CD14-positive monocyte (primary cell): ENCODE measurements around the gene CYP4B1. TPM values are rescaled to one million over a fixed set of nuclear protein-coding genes. Genes with fewer than 3 reads are reported as not detected.

ENCODE experiments used
- DNase-seq, 3 donors: peaks; one replicate each; pipeline ENCODE4 v3.0.0-alpha.2; 2011 to 2022
- H2AFZ ChIP-seq: 2 replicates; pipeline ENCODE4 v1.6.0; 2012; ENCODE audit warnings: mild to moderate bottlenecking, low read depth, low read length, inconsistent platforms; ENCODE audit not compliant: insufficient read depth, poor library complexity, severe bottlenecking
- H3K27ac ChIP-seq, 2 donors: 1 replicate in 1 of 2; 2 replicates in 1 of 2; pipeline ENCODE4 v1.5.1; 2012 to 2013; ENCODE audit warnings: low read length in 2 of 2, control low read depth in 1 of 2, inconsistent platforms in 1 of 2, low read depth in 1 of 2, mild to moderate bottlenecking in 1 of 2
- H3K27me3 ChIP-seq, 2 donors: one replicate each; pipeline versions ENCODE4 v1.6.0 to v1.6.1; 2011 to 2013; ENCODE audit warnings: low read length in 2 of 2; ENCODE audit not compliant: control insufficient read depth in 2 of 2, insufficient read depth in 2 of 2
- H3K36me3 ChIP-seq, 2 donors: replicated peaks in 1 of 2; 1 replicate in 1 of 2; 2 replicates in 1 of 2; pipeline versions ENCODE4 v1.5.1 to v1.6.1; 2012 to 2013; ENCODE audit warnings: low read length in 2 of 2, control low read depth in 1 of 2, inconsistent platforms in 1 of 2, mild to moderate bottlenecking in 1 of 2; ENCODE audit not compliant: insufficient read depth in 2 of 2, control insufficient read depth in 1 of 2
- H3K4me1 ChIP-seq, 2 donors: 1 replicate in 1 of 2; 2 replicates in 1 of 2; pipeline versions ENCODE4 v1.5.1 to v1.6.1; 2012 to 2013; ENCODE audit warnings: low read length in 2 of 2, control low read depth in 1 of 2, inconsistent platforms in 1 of 2, mild to moderate bottlenecking in 1 of 2, moderate library complexity in 1 of 2; ENCODE audit not compliant: insufficient read depth in 2 of 2, control insufficient read depth in 1 of 2
- H3K4me2 ChIP-seq: replicated peaks from 2 replicates; pipeline ENCODE3; 2012; ENCODE audit warnings: low read length, moderate library complexity, mild to moderate bottlenecking; ENCODE audit not compliant: poor library complexity, severe bottlenecking; ENCODE audit errors: extremely low read depth
- H3K4me3 ChIP-seq, 3 experiments: fragments of 200-600 bp in 1 of 3; sonication (generic) in 1 of 3; replicated peaks in 1 of 3; 1 replicate in 2 of 3; 2 replicates in 1 of 3; pipeline ENCODE4 v1.5.1; 2011 to 2013; ENCODE audit warnings: low read length in 3 of 3, mild to moderate bottlenecking in 3 of 3, control low read depth in 2 of 3, low read depth in 2 of 3, inconsistent platforms in 1 of 3, moderate library complexity in 1 of 3
- H3K79me2 ChIP-seq: 2 replicates; pipeline ENCODE4 v1.6.0; 2012; ENCODE audit warnings: mild to moderate bottlenecking, control low read depth, inconsistent platforms, low read length, moderate library complexity; ENCODE audit not compliant: insufficient read depth
- H3K9ac ChIP-seq: 2 replicates; pipeline ENCODE4 v1.6.0; 2017; ENCODE audit warnings: low read length, mild to moderate bottlenecking; ENCODE audit not compliant: insufficient read depth, poor library complexity, severe bottlenecking
- H3K9me3 ChIP-seq, 2 donors: replicated peaks in 1 of 2; 1 replicate in 1 of 2; 2 replicates in 1 of 2; pipeline versions ENCODE4 v1.5.1 to v1.6.1; 2012 to 2013; ENCODE audit warnings: low read length in 2 of 2, control low read depth in 1 of 2; ENCODE audit not compliant: control insufficient read depth in 1 of 2, insufficient read depth in 1 of 2
- H4K20me1 ChIP-seq: 2 replicates; pipeline ENCODE4 v1.6.0; 2012; ENCODE audit warnings: mild to moderate bottlenecking, low read length, control low read depth, moderate library complexity; ENCODE audit not compliant: insufficient read depth
- H3K27ac Mint-ChIP-seq, 7 donors: one replicate each; pipeline ENCODE4 v1.8.0; 2020; ENCODE audit warnings: mild to moderate bottlenecking in 7 of 7, mixed read lengths in 7 of 7, moderate library complexity in 6 of 7, inconsistent platforms in 2 of 7
- H3K27me3 Mint-ChIP-seq, 3 donors: one replicate each; pipeline ENCODE4 v1.8.0; 2021 to 2022; ENCODE audit warnings: low read depth in 3 of 3, mild to moderate bottlenecking in 3 of 3, mixed read lengths in 3 of 3, moderate library complexity in 3 of 3, inconsistent platforms in 1 of 3
- H3K36me3 Mint-ChIP-seq, 2 donors: one replicate each; pipeline ENCODE4 v1.8.0; 2020; ENCODE audit warnings: mixed read lengths in 2 of 2, inconsistent platforms in 1 of 2, mild to moderate bottlenecking in 1 of 2
- H3K4me1 Mint-ChIP-seq: one replicate; pipeline ENCODE4 v1.8.0; 2020; ENCODE audit warnings: mild to moderate bottlenecking, mixed read lengths
- H3K4me3 Mint-ChIP-seq, 2 donors: one replicate each; pipeline ENCODE4 v1.8.0; 2020; ENCODE audit warnings: mild to moderate bottlenecking in 2 of 2, mixed read lengths in 2 of 2, moderate library complexity in 1 of 2
- H3K9me3 Mint-ChIP-seq, 7 donors: one replicate each; pipeline ENCODE4 v1.8.0; 2020 to 2022; ENCODE audit warnings: mixed read lengths in 7 of 7, mild to moderate bottlenecking in 6 of 7, moderate library complexity in 6 of 7, inconsistent platforms in 2 of 7
- CTCF ChIP-seq: fragments of 200-600 bp; IDR thresholded peaks from one replicate; pipeline ENCODE4 v1.8.0; 2022; ENCODE audit warnings: antibody characterized with exemption, mild to moderate bottlenecking
- WGBS: methylation state at CpG from one replicate; pipeline ENCODE4 v1.1.5; 2013; ENCODE audit warnings: missing lambda C conversion rate; ENCODE audit not compliant: insufficient coverage; 5-methylcytosine and 5-hydroxymethylcytosine counted together
- intact Hi-C, 2 donors: fragments of 100-400 bp; cut with micrococcal nuclease; formaldehyde crosslinking; loops; one replicate each; pipeline versions ENCODE4 v1.15.0 to v1.15.1; 2023
- polyA plus RNA-seq, 3 donors: library from polyadenylated mRNA; depleted of rRNA in 1 of 3; unstranded in 2 of 3; stranded (reverse) in 1 of 3; fragments of 300-500 nt in 2 of 3; fragments of >200 nt in 1 of 3; fragmentation: Illumina TruSeq in 2 of 3; gene quantifications; 1 replicate in 2 of 3; 2 replicates in 1 of 3; pipeline ENCODE4 v1.2.3, GENCODE V29; 2012 to 2021

CYP4B1 gene
- polyA plus RNA-seq, 3 donors: not detected

GRCh38 chr1:46820076-46820475, 21.2 kb downstream of the CYP4B1 start:
- Mint-ChIP-seq H3K36me3 (no peaks in the 10 kb centered on the region), H3K4me3 (no peak overlapping the region), H3K27ac (peak overlapping the region in 1 of 7 donors; percentile 72), H3K4me1 (no peaks in the 10 kb centered on the region), H3K9me3 (peaks cover 0 to 3% (median 0%) of the 10 kb centered on the region in 7 donors), H3K27me3 (peaks cover 2 to 5% (median 4%) of the 10 kb centered on the region in 3 donors)
- H3K36me3 ChIP-seq: no peaks in the 10 kb centered on the region
- H4K20me1 ChIP-seq: no peaks in the 10 kb centered on the region
- H3K79me2 ChIP-seq: no peaks in the 10 kb centered on the region
- 78% methylated on average over 4 of the region's 4 CpGs for WGBS
- H3K4me2 ChIP-seq: no peak overlapping the region
- no peak overlapping the region for H3K4me3 ChIP-seq
- no peak overlapping the region for H2AFZ ChIP-seq
- DNase-seq: no peak
- no peak overlapping the region for H3K9ac ChIP-seq
- no peaks in the 10 kb centered on the region for H3K4me1 ChIP-seq
- H3K27me3 ChIP-seq: no peaks in the 10 kb centered on the region
- no peak for TF ChIP-seq CTCF
- H3K9me3 ChIP-seq: peaks cover 0 to 3% of the 10 kb centered on the region in 2 donors
- intact Hi-C loops: no loop called here
- no peak overlapping the region for H3K27ac ChIP-seq

GRCh38 chr1:46820560-46821060, 21.8 kb downstream of the CYP4B1 start:
- Histone ChIP-seq H3K27ac (no peak overlapping the region), H2AFZ (no peak overlapping the region), H3K4me3 (no peak overlapping the region), H3K4me1 (no peaks in the 10 kb centered on the region), H4K20me1 (no peaks in the 10 kb centered on the region), H3K27me3 (no peaks in the 10 kb centered on the region), H3K79me2 (no peaks in the 10 kb centered on the region), H3K9ac (no peak overlapping the region), H3K9me3 (peaks cover 0 to 3% of the 10 kb centered on the region in 2 donors), H3K36me3 (no peaks in the 10 kb centered on the region), H3K4me2 (no peak overlapping the region)
- Mint-ChIP-seq H3K27ac (no peak overlapping the region), H3K4me1 (no peaks in the 10 kb centered on the region), H3K9me3 (peaks cover 0 to 3% (median 0%) of the 10 kb centered on the region in 7 donors), H3K36me3 (no peaks in the 10 kb centered on the region), H3K27me3 (peaks cover 0 to 5% (median 4%) of the 10 kb centered on the region in 3 donors), H3K4me3 (no peak overlapping the region)
- intact Hi-C loops: no loop called here
- DNase-seq: no peak
- TF ChIP-seq CTCF: no peak
- 18% methylated on average over 3 of the region's 5 CpGs for WGBS
